Measurements from ENCODE around the gene MAT1A. TPM values are rescaled to one million over a fixed set of nuclear protein-coding genes. Genes with fewer than 3 reads are reported as not detected.

MAT1A gene
- total and polyA plus RNA-seq, 9 of the 15 experiments (the other 6 are each of a cell fraction or from before 2014, with no cell fraction given): 0.03 to 0.30 (median 0.11) TPM; not detected in 2

DNA sequence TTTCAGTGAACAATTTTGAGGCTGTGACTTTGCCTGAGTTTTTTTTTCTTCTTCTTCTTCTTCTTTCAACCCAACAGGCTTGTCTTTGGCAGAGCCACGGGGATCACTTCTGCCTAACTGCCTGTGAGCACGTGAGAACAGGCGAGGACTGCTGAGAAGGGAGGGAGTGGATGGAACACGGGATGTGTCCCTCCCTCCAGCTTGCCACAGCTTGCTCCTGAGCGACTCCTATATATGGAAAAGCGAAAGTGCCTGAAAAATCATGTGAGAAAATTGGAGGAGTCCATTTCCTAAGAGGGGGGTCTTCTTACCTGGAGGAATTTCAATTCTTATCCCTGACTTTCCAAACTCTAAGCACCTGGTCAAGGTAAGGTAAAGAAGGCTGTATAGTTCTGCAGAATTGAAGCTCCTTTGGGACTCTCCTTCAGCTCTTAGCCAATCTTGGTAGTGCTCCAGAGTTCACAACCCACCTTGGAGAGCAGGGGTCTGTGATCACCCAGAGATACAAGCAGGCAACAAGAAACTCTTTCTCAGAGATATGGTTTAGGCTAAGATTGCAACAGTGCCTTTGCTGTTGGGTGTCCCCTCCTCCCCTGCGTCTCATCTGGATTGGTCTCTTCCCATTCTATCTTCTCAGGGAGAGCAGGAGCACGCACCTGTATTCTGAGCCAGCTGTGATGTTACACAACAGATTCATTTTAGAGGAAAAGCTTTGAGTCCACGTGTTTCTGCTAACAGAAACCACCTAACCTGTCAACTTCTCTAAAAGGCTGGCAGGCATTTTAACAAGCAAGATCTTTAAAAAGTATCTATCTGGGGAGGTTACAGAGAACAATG, at the start of gene MAT1A (continued):
- no peak for TF ChIP-seq SP2 (IDR thresholded peaks at IDR 0.05; ENCODE audit: extremely low read depth, low read depth, low read length, poor library complexity, severe bottlenecking)
- peak; percentile 90 for TF ChIP-seq MGA (IDR thresholded peaks at IDR 0.05)
- no peak for TF ChIP-seq ZNF134 (CRISPR knock-in tag; conservative IDR thresholded peaks at IDR 0.05)
- TF ChIP-seq FUS (optimal IDR thresholded peaks at IDR 0.05; ENCODE audit: low read depth, low read length): no peak
- no peak for TF ChIP-seq SAFB (IDR thresholded peaks at IDR 0.05; ENCODE audit: borderline replicate concordance, low read depth, low read length)
- TF ChIP-seq POU5F1 (IDR thresholded peaks at IDR 0.05; ENCODE audit: borderline replicate concordance, low read depth, low read length, partially characterized antibody): no peak
- no peak for TF ChIP-seq TAF15 (IDR thresholded peaks at IDR 0.05; ENCODE audit: low read depth, low read length)
- no peak for TF ChIP-seq ZNF239 (CRISPR knock-in tag; IDR thresholded peaks at IDR 0.05)
- no peak for TF ChIP-seq ETV5 (CRISPR knock-in tag; IDR thresholded peaks at IDR 0.05; ENCODE audit: low read depth)
- TF ChIP-seq, protein P1, sequence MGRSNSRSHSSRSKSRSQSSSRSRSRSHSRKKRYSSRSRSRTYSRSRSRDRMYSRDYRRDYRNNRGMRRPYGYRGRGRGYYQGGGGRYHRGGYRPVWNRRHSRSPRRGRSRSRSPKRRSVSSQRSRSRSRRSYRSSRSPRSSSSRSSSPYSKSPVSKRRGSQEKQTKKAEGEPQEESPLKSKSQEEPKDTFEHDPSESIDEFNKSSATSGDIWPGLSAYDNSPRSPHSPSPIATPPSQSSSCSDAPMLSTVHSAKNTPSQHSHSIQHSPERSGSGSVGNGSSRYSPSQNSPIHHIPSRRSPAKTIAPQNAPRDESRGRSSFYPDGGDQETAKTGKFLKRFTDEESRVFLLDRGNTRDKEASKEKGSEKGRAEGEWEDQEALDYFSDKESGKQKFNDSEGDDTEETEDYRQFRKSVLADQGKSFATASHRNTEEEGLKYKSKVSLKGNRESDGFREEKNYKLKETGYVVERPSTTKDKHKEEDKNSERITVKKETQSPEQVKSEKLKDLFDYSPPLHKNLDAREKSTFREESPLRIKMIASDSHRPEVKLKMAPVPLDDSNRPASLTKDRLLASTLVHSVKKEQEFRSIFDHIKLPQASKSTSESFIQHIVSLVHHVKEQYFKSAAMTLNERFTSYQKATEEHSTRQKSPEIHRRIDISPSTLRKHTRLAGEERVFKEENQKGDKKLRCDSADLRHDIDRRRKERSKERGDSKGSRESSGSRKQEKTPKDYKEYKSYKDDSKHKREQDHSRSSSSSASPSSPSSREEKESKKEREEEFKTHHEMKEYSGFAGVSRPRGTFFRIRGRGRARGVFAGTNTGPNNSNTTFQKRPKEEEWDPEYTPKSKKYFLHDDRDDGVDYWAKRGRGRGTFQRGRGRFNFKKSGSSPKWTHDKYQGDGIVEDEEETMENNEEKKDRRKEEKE (IDR thresholded peaks at IDR 0.05; ENCODE audit: borderline replicate concordance in 1 of 2, control insufficient read depth in 1 of 2, low read depth in 2 of 2, low read length in 1 of 2): no peak

Measured in K562 (cell line).